Choroid plexus epithelial cell (primary cell): Measurements from ENCODE around the gene DECR2.

Experiments
- DNase-seq: peaks from one replicate; pipeline ENCODE4 v3.0.0-alpha.2; 2010; ENCODE audit warnings: low read depth
- H3K4me3 ChIP-seq: 2 replicates; pipeline ENCODE4 v1.5.1; 2011; ENCODE audit warnings: low read depth, mild to moderate bottlenecking, control low read depth, low read length, moderate library complexity
- CTCF ChIP-seq: conservative IDR thresholded peaks from 2 replicates; pipeline ENCODE4 v1.5.1; 2011; ENCODE audit warnings: low read depth, mild to moderate bottlenecking, control low read depth, inconsistent platforms, low read length, moderate library complexity

The DECR2 gene

GRCh38 chr16:389352-389751, 12.3 kb upstream of the DECR2 start:
- no peak for DNase-seq
- TF ChIP-seq CTCF = no peak
- no peak overlapping the region for H3K4me3 ChIP-seq

GRCh38 chr16:391885-392335, 9.8 kb upstream of the DECR2 start:
- no peak overlapping the region for H3K4me3 ChIP-seq
- peak; percentile 89 for TF ChIP-seq CTCF
- peak; percentile 85 for DNase-seq

GRCh38 chr16:392450-393030, 9.1 kb upstream of the DECR2 start:
- H3K4me3 ChIP-seq = no peak overlapping the region
- no peak for TF ChIP-seq CTCF
- no peak for DNase-seq

- DNase-seq = no peak
- TF ChIP-seq CTCF = no peak
- peak overlapping the region; percentile 62 for H3K4me3 ChIP-seq
Measured at GRCh38 chr16:396199-396598, 5.5 kb upstream of the DECR2 start.

- TF ChIP-seq CTCF = no peak
- H3K4me3 ChIP-seq = peak overlapping the region; percentile 62
- peak; percentile 50 for DNase-seq
Measured at GRCh38 chr16:396605-397004, 5.1 kb upstream of the DECR2 start.

- peak within 1 kb of the TSS; percentile 62 for H3K4me3 ChIP-seq
- no peak for TF ChIP-seq CTCF
- DNase-seq = peak; percentile 28
Measured at GRCh38 chr16:397135-397661, 4.5 kb upstream of the DECR2 start, which contains the start of gene NME4. Gene NME4 (plus strand): TSS chr16:397199. CDS start chr16:397223, 24 bp downstream.

- peak overlapping the region; percentile 13 for H3K4me3 ChIP-seq
- peak; percentile 47 for TF ChIP-seq CTCF
- DNase-seq = peak; percentile 52
Measured at GRCh38 chr16:397736-398332, 3.9 kb upstream of the DECR2 start.
